Activated gamma-delta T cell treated with Interleukin-2 at 50 U/mL for 16 hours (primary cell): ENCODE measurements around the gene TNRC6C.

ENCODE experiments used
- DNase-seq: peaks from one replicate; pipeline ENCODE4 v3.0.0-alpha.2; 2020

Gene TNRC6C

GRCh38 chr17:78116411-78116810 lies 157.9 kb downstream of the TNRC6C start:
- no peak for DNase-seq

- peak; percentile 41 for DNase-seq
Measured at GRCh38 chr17:78117027-78117981, 158.8 kb downstream of the TNRC6C start.

DNA sequence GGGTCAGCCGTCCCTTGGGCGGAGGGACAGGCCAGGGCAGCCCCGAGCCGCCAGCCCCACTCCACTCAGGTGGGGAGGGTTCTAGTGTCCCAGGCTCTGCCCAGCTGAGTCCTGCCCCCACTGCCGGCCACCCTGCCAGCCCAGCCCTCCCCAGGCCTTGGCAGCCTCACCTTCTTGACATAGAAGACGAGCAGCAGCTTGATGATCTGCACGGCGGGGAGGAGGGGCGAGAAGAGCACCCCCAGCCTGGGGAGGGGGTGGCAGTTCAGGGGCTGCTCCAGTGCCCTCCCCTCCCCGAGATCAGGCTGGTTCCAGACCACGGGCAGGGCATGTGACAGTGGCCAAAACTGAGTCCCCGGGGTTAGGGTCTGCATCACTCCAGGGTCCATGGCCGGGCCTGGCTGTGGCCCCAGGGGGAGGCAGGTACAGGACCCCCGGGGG lies 160.3 kb downstream of the TNRC6C start:
- no peak for DNase-seq

GRCh38 chr17:78120537-78120936 lies 162.0 kb downstream of the TNRC6C start:
- DNase-seq: no peak

DNA sequence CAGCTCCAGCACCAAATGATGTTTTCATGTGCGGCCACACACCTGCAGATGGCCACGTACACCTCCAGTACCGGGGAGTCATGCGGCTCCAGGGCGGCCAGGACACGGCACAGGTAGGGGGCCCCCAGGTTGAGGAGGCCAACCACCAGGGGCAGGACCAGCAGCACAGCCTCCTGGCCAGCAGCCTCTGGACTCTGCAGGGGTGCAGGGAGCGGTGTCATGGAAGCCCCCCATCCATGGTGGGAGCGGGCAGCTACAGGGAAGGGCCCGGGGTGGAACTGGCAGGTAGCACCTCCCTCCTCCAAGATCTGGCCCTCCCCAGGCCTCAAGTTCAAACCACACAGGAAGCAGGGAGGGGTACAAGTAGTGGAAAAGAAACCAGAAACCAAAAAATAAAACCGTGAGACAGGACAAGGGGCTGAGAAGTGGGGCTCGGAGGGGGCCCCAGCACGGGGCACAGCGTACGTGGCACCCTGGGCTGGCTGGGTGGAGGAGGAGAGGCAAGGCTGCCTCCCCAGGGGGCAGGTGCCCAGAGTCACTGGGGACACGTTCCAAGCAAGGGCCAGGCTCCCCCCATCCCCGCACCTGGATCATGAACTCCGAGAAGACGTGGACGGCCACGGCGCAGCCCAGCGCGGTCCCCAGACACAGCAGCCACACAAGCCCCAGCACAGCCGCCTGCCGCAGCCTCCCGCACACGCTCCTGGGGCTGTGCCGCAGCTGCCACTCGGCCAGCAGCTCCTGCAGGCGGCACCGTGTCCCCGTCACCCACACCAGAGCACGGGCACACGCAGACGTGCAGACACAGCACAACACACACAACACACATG lies 162.7 kb downstream of the TNRC6C start:
- DNase-seq: peak; percentile 65

DNA sequence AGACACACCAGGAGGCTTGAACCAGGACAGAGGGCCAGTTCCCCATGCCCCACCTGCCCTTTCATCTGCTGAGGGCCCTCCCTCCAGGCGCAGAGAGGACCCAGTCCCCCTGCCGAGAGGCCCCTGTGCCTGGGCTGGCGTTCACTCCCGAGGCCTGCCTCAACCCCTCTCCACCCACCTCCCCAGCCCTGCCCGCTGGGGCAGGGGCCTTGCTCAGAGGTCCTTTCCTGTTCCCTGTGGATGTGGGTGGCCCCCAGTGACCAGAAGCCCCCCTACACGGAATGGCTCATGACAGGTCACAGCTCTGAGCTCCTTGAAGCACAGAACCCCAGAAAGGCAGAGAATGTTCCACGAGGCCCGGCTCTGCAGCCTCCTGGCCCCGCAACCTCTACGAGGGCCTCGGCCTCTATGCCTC lies 163.3 kb downstream of the TNRC6C start:
- no peak for DNase-seq

- no peak for DNase-seq
Measured at GRCh38 chr17:78122216-78122930, 163.9 kb downstream of the TNRC6C start.

DNA sequence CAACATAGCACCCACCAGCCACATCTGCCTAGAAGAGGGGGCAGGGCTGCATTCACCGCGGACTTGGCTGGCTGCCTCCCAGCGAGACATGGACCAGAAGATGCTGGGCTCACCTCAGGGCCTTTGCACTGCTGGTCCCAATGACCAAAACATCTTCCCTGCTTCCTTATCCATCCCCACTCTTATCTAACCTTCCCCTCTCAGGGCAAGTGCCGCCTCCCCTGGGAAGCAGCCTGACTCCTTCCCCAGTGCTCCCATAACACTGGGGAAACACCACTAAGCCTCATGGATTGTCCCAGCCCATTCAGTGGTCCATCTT lies 164.4 kb downstream of the TNRC6C start:
- peak; percentile 22 for DNase-seq

DNA sequence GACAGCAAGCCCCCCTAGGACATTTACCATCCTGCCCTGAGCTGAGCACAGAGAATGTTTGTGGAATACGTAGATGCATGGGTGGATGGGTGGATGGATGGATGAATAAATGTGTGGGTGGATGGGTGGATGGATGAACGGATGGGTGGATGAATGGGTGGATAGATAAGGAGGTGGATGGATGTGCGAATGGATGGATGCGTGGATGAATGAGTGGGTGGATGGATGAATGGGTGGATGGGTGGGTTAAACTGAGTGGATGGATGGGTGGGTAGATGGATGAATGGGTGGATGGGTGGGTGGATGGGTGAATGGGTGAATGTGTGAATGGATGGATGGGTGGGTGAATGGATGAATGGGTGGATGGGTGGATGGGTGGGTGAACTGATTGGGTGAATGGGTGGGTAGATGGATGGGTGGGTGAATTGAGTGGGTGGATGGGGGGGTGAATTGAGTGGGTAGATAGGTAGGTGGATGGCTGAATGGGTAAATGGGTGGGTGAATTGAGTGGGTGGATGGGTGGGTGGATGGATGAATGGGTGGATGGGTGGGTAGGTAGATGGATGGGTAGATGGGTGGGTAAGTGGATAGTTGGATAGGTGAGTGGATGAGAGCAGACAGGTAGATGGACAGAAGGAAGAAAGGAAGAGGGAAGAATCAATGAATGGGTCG lies 164.9 kb downstream of the TNRC6C start:
- DNase-seq: no peak

GRCh38 chr17:78124081-78124835 lies 165.8 kb downstream of the TNRC6C start:
- DNase-seq: peak; percentile 21

DNA sequence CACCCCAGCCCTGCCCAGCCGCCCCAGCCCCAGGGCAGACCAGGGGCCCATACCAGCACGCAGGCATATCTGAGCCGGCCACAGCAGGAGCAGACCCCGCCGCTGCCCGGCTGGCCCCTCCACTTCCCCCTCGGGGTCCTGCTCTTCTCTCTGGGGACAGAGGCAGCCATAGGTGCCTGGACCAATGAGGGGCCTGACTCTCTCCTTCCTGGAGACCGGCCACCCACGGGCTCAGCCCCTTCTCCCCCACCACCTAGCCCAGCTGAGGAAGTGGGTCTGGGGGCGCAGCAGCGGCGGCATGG lies 166.3 kb downstream of the TNRC6C start:
- DNase-seq: no peak

DNA sequence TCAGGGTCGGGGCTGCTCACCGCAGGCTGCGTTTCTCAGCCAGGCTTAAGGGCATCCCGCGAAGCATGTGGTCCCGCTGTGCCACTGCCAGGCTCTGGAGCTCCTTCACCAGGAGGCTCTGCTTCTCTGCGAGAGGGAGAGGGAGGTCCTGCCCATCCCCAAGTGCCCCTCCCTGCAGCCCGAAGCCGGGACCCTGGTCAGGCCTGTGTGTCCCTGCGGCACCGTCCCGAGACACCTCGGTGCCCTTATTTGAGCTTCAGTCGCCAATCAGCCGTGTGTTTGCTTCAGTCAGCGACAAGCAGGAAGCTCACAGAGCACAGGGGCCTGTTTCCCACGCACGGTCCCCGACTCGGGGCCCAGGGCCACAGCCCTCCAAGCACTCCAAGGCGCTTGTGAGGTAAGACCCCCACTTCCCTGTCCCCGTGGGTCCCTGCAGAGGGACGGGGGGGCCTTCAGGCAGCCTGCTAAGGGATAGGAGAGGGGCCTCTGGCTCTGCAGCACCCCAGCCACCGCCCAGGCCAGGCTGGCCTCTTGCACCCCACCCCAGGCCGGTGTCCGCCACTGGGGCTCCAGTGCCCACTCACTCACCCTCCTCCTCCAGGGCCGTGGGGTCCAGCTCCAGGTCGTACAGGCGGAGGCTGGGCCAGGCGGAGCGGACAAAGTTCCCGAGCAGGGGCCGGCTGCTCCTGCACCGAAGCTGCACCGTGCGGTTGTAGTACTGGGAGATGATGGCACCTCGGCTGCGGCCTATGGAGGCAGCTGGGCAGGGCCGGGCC lies 166.8 kb downstream of the TNRC6C start:
- DNase-seq: peak; percentile 32

DNA sequence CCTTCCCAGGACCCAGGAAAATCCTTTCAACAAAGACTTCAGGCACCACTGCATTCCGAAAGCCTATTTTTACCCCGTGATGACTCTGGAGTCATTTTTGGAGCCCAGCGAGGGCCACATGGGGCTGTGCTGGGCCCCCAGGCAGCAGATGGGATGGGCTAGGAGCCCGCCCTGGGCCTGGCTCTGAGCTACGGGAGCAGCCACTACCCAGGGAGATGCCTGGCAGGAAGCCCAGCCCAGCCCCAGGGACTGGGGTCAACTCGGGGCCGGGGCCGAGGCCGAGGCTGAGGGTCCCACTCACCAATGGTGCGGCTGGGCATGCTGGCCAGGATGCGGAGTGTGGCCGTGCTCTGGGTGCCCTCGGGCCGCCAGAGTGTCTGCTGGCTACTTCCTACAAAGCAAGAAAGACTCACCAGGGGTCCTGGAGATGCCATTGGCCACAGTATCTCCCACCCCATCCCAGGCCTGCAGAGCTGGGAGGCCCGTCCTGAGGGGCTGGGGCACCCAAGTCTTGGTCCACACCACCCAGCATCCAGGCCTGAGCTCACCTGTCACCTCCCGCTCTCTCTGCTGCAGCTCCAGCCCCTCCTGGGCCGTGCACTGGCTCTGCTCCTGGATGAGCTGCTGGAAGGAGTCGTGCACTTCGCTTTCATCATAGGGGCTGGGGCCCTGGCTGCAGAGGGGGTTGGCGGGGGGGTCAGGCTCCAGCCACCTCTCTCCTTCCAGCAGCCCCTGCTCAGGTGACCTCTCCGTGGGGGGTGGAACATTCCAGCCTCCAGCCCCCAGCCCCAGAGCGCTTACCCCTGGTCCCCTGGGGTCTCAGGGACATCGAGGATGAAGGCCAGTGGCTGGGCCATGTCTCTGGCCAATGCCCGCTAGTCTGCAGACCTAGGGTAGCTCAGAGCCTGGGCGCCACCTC lies 167.7 kb downstream of the TNRC6C start:
- no peak for DNase-seq

- no peak for DNase-seq
Measured at GRCh38 chr17:78126895-78127238, 168.4 kb downstream of the TNRC6C start.

DNA sequence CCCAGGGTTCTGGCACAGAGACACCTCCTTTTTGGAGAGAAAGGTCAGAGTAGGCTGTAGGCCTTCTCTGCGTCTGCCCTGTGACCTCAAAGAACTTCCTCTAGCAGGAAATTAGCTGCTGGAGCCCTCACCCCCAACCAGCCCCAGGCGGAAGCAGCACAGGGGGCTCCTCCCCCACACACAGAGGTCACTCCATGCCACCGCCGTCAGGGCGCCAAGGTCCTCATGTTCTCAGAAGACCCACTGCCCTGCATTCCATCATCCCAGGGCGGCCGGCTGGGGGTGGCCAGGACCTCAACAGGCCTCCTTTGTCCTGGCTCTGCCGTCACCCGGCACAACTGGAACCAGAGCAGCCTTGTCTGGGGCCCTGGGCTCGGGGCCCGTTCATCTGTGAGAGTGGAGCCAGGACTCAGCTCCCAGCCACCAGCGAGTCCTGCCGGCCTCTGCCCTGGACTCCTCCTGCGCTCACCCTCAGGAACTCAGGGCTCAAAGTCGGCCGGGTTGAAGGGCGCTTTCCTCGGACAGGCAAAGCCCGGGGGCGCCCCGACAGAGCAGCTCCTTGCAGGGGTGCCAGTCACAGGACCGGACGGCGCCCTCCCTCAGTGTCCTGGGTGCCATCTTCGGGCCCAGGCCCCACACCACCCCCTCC lies 168.9 kb downstream of the TNRC6C start:
- peak; percentile 70 for DNase-seq

GRCh38 chr17:78127888-78128550 lies 169.5 kb downstream of the TNRC6C start:
- DNase-seq: peak; percentile 14

GRCh38 chr17:78128551-78129350 lies 170.2 kb downstream of the TNRC6C start, which contains the start of gene TMC6:
TMC6 (minus strand) TSS chr17:78128755; CDS start chr17:78126832, 1,923 bp downstream.
- peak; percentile 79 for DNase-seq
